Measurements from ENCODE around the gene RIPPLY3.
A peak's percentile ranks its signal among the peaks of the same experiment; 100 is the strongest.
"Not testable (repeated sequence)": the region's sequence is repeated elsewhere in the genome, so short reads cannot be mapped to it uniquely, and the experiment has no call there.

Gene RIPPLY3

DNA sequence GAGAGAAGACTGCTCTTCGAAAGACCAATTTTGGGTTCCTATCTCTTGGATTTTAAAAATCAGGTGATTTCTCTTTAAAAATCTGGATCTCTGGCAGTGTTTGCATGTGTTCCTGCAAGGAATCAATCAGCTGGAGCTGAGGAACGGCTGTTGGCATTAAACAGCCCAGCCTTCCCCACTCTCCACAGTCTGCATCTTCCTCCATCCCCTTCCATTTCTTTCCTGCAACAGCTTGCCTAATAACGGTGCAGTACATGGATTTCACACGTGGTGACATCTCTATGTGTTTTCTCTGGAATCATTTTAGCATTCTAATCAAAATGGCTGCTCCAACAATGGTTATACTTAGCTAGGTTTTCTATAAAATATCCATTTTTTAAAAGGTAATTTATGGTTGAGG lies 20.0 kb downstream of the RIPPLY3 start:
- DNase-seq, result no peak

DNA sequence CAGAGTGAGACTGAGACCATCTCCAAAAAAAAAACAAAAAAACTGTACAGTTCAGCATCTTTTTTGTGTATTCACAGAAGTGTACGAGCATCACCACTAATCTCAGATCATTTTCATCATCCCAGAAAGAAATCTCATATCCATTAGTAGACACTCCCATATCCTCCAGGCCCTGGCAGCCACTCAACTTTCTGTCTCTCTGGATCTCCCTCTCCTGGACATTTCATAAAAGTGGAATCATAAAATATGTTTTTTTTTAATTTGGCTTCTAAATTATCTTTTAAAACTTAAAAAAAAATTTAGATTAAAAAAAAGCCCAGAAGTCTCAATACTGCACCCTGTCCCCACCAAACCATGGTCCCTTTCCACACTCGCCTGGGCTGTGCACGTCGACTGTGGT lies 22.1 kb downstream of the RIPPLY3 start:
- DNase-seq, result no peak

DNA sequence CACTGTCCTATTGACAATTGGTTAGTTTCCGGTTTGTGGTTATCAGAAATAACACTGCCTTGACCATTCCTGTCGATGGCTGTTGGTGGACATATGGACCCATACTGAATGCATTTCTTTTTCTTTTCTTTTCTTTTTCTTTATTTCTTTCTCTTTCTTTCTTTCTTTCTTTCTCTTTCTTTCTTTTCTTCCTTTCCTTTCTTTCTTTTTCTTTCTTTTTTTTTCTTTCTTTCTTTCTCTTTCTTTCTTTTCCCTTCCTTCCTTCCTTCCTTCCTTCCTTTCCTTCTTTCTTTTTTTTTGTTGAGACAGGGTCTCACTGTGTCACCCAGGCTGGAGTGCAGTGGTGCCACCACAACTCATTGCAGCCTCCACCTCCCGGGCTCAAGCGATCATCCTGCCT lies 24.4 kb downstream of the RIPPLY3 start:
- no peak for DNase-seq

DNA sequence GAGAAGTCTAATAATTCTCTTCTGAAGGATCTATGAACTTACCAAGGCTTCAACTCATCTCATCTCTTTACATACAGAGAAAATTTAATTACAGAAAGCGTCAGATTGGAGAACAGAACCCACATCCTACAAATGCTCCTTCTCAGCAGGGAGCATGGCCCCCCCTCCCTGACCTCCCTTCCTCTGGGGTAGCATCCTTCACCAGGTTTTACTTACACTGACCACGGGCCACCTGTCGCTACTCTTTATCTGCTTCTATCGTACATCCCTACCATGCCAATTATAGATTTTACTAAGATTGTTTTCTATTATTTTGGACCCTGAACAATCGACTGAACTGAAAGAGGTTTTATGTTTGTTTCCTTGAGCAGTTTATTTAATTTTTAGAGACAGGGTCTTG lies 25.8 kb downstream of the RIPPLY3 start:
- DNase-seq, result no peak

DNA sequence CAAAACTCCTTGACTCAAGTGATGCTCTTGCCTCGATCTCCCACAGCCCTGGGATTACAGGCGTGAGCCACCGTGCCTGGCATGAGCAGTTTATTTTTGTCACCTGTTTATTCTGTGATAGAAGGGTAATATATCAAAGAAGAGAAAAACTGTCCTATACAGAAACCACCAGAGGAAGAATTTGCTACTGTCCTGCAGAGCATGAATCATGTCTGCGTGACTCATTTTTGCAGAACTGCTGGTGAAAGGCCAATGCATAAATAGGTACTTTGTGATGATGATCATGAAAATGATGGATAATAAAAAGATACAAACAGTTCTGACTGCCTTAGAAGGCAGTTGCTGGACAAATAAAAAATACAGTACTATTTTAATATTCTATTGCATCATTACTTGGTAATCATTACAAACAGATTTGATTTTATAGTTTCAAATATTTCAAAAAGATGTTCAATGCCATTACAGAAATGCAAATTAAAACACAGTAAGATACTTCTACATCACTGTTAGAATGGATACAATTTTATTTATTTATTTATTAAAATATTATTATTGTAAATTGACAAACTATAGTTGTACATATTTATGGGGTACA lies 26.5 kb downstream of the RIPPLY3 start:
- no peak for DNase-seq

DNA sequence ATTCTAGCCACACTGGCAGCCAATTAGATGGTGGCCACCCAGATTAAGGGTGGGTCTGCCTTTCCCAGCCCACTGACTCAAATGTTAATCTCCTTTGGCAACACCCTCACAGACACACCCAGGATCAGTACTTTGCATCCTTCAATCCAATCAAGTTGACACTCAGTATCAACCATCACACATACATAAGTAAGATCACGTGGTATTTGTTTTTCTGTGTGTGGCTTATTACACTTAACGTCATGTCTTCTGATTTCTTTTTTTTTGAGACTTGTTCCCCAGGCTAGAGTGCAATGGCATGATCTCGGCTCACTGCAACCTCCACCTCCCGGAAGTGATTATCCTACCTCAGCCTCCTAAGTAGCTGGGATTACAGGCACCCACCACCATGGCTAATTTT lies 27.9 kb downstream of the RIPPLY3 start:
- not testable (repeated sequence) for DNase-seq

DNA sequence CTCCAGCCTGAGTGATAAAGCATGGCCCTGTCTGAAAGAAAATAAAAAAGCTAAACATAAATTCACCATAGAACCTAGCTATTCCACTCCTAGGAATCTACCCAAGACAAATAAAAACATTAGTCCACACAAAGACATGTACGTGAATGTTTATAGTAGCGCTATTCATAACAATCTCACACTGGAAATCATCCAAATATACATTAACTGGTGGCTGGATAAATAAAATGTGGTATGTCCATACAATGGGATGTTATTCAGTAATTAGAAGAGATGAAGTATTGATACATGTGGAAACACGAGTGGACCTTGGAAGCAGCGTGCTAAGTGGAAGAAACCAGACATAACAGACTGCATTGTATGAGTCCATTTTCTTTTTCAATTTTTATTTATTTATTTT lies 29.7 kb downstream of the RIPPLY3 start:
- no peak for DNase-seq

DNA sequence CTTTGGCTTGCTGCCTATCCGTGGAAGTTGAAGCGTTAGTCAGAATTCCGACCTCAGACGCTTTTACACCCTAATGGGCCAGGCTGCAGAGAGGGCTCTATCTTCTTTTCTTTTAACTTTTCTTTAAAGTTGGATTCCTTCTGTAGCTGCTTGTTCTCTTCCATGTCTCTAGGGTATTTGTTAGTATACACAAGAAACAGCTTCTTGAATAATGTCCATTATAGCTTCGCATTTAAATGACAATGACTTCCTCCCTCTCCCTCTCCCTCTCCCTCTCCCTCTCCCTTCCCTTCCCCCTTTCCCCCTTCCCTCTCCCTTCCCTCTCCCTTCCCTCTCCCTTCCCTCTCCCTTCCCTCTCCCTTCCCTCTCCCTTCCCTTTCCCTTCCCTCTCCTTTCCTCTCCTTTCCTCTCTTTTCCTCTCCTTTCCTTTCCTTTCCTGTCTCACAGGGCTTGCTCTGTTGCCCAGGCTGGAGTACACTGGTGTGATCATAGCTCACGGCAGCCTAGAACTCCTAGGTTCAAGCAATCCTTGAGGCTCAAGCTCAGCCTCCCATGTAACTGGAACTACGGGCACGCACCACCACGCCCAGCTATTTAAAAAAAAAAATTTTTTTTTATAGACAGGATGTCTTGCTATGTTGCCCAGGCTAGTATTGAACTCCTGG lies 33.0 kb downstream of the RIPPLY3 start:
- no peak for DNase-seq

DNA sequence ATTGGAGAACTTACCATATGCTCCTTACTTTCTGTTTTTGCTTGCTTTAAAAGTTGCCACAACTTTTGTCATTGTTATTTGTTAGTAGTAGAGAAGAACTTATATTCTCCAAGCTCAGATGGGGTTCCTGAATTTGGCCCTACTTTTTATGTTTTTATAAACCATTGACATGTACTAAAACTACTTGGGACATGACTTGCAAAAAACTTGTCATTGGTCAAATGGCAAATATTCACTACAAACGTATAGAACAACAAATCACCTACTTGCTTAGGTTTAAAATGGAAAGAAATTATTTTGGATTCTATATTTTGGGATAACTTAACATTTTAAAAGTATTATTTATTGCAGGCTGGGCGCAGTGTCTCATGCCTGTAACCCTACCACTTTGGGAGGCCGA lies 33.7 kb downstream of the RIPPLY3 start:
- DNase-seq, result no peak

DNA sequence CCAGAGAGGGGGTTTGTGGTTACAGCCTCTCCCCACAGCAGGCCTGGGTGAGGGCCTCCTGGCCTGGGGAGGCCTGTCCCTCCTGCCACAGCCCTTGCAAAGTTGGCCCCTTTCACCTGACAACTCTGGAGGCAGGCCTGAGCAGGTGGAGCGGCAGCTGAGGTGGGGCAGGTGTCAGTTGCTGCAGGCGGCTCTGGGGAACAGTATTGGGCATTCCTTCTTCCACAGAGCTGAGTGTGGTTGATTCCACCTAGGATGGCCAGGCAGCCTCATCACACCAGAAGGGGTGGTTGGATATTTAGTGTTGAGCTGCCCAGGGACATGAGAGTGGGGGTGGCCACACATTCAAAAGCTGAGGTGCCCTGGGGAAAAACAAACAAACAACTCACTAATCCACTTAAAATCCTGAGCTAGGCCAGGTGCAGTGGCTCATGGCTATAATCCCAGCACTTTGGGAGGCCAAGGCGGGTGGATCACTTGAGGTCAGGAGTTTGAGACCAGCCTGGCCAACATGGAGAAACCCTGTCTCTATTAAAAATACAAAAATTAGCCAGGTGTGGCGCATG lies 35.3 kb downstream of the RIPPLY3 start:
- peak; percentile 11 for DNase-seq

DNA sequence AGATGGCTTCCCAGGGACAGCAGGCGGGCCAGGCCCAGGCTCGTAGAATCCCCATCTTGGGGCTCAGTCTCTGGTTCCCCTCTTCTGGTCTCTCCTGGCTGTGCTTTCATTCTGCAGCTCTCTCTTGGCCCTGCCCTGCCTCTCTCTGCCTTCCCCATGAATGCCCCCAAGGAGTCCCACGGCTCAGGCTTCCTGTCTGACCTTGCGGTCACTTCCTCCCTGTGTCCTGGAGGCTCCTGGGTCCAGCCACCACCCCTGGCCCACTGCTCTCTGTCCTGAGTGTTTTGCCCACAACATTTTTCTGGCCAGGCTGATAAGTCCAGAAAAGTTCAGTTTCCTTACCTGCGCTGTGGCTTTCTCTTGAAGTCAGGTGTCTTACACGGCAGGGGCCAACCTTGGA lies 37.3 kb downstream of the RIPPLY3 start:
- no peak for DNase-seq

DNA sequence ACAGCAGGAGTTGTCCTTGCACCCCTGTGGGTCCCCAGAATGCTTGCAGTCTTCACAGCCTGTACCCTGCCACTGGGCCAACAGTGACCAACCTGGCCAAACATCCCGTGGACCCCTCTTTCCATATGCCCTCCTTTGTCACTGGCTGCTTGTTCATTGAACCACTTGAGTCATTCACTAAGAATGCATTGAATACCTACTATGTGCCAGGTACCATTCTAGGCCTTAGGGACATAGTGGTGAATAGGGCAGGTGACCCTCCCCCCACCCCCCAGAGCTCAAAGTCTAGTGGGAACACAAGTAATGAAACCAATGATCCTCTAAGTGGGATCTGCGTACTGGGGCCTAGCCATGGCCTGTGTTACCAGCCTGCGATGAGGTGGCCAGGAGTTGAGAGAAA lies 38.1 kb downstream of the RIPPLY3 start:
- DNase-seq, result no peak

DNA sequence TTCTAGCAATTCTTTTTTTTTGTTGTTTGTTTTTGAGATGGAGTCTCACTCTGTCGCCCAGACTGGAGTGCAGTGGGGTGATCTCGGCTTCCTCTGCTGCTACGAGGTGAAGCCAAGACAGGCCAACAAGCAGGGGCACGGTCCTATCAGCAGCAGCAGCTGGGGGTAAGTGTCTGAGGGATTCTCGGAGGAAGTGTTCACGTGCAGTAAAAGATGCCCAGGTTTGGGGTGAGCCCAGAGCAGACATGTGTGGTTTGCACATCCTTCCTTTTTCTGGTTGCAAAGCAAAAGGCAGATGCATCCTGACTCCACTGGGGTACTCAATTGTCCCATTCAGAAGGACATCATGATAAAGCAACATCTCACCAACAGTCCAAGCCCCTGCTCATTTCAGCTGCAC lies 38.6 kb downstream of the RIPPLY3 start:
- no peak for DNase-seq

DNA sequence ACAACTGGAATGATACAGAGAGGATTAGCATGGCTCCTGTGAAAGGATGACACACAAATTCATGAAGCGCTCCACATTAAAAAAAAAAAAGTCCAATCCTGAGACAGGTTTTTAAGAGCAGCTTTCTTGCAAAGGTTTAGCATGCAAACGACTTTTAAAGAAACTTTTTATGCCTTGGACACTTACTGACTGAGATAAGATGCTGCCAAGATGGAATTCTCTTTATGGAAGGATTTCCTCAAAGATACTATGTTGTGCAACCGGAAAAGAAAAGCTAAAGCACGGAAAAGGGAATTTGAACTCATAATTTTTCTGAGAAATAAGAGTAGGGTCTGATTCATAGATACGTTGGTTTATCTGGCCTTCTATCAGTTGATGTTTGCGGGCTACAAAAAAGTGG lies 39.1 kb downstream of the RIPPLY3 start:
- DNase-seq, result no peak

DNA sequence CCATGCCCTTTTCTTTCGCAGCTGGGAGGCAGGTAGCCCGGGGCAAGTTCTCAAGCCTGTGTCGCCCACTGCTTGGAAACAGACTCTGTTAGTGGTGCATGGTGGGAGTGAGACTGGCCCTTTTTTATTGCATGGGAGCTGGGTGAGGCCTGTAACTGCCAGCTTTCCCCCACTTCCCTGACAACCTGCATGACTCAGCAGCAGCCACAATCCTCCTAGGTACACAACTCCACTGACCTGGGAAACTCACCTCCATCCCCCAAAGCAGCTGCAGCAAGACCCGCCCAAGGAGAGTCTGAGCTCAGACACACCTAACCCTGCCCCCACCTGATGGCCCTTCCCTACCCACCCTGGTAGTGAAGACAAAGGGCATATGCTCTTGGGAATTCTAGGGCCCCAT lies 40.6 kb downstream of the RIPPLY3 start:
- DNase-seq, result no peak

DNA sequence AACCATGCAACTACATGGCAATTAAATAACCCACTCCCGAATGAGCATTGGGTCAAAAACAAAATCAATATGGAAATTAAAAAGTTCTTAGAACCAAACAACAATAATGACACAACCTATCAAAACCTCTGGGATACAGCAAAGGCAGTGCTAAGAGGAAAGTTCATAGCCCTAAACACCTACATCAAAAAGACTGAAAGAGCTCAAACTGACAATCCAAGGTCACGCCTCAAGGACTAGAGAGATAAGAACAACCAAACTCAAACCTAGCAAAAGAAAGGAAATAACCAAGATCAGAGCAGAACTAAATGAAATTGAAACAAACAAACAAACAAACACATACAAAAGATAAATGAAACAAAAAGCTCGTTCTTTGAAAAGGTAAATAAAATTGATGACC lies 43.2 kb downstream of the RIPPLY3 start:
- not testable (repeated sequence) for DNase-seq

DNA sequence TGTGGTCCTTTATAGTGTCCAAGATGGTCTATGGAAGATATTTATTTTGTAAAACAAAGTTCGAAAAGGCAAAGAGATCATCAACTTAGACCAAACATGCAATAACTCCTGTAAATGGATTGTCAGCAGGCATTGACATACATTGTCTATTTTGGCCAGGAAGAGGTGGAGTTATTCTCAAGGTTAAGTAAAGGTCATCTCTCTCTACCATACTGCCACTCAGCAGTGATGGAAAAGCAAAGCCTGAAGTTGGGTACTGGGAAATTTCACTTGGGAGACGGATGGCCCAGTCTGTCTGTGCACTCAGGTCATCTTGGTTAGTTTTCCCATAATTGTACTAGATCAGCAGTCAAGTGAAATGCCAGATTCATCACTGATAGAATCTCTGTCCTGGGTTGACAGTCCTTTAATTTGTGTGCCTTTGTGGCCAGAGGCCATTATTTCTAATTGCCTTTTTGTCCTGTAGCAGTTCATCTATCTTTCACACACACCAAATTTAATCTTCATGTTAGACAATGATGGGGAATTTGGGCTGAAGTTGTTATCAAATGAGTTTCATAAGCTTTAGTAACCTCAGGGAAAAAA lies 48.9 kb downstream of the RIPPLY3 start:
- DNase-seq, result no peak

DNA sequence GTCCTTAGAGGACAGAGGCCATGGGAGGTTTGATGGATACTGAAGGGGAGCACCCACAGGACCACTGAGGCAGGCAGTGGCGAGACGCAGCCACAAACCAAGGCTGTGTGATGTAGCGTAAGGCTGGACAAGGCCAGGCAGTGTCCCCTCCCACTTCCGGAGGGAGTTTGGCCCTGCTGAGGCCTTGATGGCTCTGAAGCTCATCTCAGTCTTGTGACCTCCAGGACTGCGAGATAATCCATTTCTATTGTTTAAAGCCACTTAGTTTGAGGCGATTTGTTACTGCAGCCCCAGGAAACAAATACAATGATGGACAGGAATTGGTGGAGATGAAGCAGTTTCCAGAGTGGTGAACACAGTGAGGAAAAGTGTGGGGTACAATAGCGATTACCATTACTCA lies 51.1 kb downstream of the RIPPLY3 start:
- no peak for DNase-seq

DNA sequence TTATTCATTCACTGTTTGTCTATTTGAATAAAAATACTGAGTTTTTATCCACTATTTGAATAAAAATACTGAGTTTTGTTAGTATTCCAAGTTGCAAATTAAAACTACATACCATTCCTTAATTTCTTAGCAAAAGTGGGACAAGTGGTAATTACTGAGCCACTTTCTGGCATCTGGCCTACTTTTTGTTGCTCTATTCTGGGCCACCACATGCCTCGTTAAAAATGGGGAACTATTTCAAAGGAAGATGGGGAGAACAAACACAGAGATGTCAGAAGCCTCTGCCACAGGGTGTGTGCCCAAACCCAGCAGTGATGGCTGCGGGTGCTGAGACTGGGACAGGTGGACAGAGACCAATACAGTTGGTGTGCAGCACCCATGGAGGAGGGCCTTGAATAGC lies 51.8 kb downstream of the RIPPLY3 start:
- DNase-seq, result no peak

DNA sequence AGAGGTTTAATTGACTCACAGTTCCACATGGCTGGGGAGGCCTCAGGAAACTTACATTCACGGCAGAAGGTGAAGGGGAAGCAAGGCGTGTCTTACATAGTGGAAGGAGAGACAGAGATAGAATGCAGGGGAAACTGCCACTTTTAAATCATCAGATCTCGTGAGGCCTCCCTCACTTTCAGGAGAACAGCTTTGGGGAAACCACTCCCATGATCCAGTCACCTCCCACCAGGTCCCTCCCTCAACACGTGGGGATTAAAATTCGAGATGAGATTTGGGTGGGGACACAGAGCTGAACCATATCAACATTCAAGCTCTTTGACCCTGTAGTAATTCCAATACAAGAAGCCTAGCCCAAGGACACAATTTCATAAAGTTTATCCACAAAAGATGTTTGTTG lies 52.7 kb downstream of the RIPPLY3 start:
- no peak for DNase-seq

DNA sequence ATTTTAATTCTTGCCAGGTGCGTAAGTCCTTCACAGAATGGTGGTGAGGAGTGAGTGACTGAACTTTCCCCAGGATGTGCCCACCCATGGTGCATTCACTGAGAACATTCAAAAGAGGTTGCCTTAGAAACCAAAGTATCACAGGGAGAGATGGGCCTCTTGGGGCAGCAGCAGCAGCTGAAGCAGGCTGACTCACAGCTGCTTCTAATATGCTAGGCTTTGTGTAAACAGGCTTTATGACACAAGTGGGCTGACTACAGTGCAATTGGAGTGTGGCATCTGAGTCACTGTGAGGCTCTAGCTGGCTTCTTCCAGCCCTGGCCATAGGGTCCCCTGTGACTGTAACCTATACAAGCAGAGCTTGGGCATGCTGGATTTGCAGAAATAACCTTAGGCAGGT lies 53.8 kb downstream of the RIPPLY3 start:
- DNase-seq, result peak; percentile 94

DNA sequence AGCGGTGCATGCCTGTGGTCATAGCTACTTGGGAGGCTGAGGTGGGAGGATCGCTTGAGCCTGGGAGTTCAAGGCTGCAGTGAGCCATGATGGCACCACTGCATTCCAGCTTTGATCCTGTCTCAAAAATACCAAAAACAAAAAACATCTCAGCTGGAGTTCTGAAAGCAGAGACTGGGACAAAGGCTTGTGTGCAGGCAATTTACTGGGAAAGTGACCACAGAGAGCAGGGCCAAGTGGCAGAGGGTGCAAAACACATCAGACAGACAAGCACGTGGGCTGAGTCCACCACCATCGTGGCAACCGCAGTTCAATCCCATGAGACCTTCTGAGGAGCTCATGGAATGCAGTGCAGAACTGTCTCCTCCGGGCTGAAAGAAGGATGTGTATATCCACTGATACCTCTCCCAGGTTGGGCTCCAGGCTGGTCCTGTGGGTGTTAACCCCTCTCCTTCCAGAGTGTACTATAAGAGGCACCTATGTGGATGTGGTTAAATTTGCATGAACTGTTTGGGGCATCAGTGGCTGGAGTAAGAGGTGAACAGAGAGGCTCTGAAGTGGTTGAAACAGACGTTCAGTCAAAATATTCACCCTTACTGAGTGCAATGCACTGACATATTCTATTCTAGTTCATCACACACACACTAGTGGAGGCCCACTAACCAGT lies 55.6 kb downstream of the RIPPLY3 start:
- no peak for DNase-seq

DNA sequence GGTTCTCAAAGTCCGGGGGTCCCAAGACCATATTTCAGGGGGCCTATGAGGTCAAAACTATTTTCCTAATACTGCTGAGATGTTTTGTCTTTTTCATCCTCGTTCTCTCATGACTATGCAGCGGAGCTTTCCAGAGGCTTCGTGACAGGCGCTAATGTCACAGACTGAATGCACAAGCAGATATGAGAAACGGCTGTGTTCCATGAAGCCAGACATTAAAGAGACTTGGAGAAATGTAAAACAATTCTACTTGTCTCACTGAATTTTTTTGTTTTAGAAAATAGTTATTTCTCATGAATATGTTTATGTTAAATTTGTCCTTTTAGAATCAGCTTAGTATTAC lies 56.1 kb downstream of the RIPPLY3 start:
- no peak for DNase-seq

DNA sequence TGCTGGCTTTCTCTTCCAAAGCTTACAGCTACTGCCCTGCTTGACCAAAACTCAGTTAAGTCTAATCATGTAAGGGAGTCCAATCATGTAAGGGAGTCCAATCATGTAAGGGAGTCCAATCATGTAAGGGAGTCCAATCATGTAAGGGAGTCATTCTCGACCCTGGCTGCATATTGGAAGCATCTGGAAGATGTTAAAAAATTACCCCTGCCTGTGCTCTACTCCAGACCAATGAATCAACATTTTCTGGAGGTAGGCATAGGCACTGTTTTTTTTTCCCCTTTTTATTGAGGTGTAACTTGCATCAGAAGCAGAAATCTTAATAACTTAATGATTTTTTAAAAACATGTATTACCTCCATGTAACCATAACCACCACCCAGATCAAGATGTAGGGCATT lies 56.9 kb downstream of the RIPPLY3 start:
- no peak for DNase-seq

Data from NCI-H2171 treated with DMSO at 0.1 percent for 48 hours (cell line).